GM18870 (cell line): Measurements from ENCODE around the gene RELN.

Experiments used
- ATAC-seq: cut with Tn5 transposase; IDR thresholded peaks from one replicate; pipeline ENCODE4 v1.9.1; 2021; ENCODE audit warnings: moderate library complexity; ENCODE audit not compliant: unreplicated experiment

The RELN gene

DNA sequence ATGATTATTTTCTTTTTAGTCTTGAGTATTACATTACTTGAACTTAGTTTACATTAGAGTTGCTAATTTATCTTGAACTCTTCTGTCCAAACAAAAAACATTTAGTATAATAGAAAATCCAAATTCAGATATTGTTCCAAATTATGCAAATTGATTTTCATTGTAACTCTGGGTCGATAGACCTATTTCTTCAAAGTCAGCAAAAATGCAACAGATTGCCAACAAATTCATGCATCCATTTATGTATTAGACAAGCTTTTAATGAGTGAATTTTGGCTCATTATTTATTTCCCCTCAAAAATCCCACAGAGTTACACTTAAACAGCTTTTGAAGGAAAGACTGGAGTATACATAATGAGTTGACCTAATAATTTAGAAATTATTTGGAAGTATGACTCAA is 240.8 kb downstream of the RELN start:
- ATAC-seq = no peak

DNA sequence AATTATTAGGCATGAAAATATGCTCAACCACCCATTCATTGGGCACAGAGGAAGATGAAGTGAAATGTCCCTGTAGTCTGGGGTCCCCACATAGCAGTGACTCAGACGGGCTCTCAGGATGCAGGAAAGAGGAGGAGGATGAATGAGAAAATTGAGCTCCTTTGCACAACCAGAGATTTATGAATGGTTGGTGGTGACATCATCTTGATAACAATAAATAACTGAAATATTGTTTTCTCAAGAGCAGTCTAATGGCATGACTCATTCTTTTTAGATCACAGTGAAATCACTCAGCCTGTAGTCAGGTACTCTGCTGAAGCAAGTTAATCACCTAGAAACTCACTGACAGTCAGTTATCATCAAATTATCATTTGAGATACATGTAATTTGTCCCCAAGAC is 254.1 kb downstream of the RELN start:
- ATAC-seq = no peak

- no peak for ATAC-seq
These were observed 258.3 kb downstream of the RELN start for GRCh38 chr7:103731169-103731568.

- no peak for ATAC-seq
These were observed 260.4 kb downstream of the RELN start for GRCh38 chr7:103729026-103729425.

DNA sequence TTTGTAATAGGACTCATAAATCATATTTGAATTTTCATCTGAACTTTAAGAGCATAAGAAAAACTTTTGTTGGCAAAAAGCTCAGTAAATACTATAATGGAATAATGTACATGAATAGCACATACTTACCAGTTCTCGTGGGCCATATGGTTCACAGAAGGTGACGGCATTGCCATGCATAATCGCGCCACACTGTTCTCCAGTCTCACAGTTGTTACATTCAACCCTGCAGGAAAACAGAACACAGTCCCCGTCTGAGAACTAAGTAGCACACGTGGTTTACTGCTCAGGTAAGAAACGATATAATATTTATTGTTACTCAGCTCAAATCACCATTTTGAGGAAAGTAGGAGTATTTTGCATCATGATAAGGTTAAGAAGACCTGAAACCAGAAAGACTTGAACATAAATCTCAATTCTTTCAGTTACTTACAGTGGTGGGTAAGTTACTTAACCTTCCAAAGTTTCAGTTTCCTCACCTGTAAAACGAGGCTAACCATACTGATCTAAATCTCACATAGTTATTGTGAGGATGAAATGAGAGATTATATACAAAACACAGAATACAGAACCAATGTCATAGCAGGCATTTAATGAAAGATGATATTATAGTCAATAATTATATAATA is 261.4 kb downstream of the RELN start:
- ATAC-seq = no peak

- ATAC-seq = no peak
These were observed 270.4 kb downstream of the RELN start for GRCh38 chr7:103719070-103719469.

GRCh38 chr7:103718482-103719061 is 270.9 kb downstream of the RELN start:
- ATAC-seq = no peak

DNA sequence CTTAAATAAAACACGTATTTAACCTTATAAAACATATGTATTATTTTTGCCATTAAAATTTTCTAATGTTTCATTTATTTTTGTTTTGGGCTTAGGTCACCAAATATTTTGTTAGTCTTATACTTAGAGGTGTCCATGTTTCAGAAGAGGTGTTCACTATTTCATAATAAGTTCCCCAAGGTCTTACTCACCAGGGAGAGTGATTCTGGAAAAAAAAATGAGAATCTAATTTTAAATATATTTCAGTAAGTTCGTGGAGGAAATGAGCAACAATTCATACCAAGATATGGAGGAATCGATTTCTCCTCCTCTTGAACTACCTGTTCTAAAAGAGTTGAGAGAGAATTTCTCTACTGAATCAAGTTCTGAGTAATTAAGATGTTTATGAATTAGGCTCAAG is 271.9 kb downstream of the RELN start:
- no peak for ATAC-seq

DNA sequence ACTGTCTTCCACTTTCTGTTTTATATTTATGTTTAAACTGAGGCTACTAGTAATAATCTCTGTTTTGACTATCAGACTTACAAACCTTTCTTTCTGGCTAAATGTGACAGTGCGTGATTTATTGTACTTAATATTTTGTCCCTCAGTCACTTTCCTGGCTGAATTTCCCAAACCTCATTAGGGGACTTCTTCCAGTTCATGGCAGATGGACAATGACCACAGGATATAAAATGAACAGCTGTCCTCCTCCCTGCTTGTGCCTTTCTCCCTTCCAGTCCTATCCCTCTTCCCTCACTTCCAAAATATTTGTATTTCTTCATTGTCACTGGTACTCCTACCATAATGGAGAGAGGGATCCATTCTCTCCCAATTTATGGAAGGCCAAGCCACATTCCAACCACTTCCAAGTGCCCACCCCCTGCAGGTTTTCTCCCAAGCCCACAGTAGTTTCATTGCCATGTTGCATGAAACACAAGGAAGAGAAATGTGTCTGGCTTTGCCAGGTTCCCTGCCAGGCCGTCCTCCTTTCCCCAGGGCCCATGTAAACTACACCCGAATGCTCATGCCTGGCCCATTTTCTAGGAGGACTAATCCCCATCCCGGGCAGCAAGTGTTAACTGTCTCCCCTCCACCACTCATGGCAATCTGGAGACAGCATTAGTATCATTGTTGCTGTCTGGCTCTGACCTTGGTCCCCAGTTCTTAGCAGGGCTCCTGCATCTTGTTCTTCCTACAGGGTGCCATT is 273.9 kb downstream of the RELN start:
- ATAC-seq = no peak

- no peak for ATAC-seq
These were observed 275.0 kb downstream of the RELN start for GRCh38 chr7:103714376-103714927.

DNA sequence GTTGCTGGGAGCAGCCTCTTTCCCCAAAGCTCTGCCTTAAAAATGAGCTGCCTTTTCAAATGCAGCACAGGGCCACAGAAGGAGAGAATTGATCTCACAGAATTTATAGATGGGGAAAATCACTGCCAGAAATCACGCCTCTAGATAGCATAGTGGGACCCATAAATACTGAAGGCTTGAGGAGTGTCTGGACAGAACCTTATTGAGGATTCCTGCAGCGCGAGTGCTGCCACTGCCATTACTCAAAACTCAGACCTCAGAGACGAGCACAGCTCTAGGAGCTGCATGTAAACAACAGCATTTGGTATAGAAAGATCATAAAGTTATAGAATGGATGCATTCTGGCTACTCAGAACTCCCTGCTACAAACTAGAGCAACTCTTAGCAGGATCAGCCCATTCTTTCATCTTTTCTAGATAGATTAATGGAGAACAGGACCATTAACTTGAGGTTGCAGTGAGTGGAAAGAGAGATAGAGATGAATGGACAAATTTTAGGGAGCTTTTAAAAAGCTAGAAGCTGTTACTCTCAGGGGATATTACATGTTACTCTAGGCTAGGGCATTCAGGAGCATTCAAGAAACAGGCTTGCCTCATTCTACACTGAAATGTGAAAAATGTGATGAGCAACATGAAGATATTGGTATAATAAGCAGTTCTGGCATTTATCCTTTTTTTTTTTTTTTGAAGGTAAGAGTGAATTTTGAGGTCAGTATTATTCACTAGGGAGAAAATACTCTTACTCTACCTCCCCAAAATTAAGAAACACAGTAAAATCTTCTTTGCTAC is 276.3 kb downstream of the RELN start:
- no peak for ATAC-seq

- no peak for ATAC-seq
These were observed 278.0 kb downstream of the RELN start for GRCh38 chr7:103711413-103711812.

DNA sequence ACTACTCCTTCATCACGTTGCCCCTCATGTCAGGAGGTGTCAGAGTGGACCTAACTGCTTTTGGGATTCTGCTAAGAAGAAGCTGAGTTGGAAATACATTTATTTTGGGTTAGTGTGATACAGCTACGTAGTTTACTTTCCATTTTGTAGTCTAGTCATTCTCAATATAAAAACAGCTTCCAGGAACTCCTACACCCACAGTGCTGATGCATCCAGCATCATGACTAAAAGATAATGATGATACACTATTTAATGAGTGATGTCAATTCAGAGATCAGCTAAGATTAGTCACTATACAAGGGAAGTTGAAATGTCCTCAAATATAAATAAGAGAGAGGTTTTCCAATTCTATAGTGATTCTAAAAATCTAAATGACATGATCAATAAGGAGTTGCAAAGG is 279.2 kb downstream of the RELN start:
- ATAC-seq = no peak

DNA sequence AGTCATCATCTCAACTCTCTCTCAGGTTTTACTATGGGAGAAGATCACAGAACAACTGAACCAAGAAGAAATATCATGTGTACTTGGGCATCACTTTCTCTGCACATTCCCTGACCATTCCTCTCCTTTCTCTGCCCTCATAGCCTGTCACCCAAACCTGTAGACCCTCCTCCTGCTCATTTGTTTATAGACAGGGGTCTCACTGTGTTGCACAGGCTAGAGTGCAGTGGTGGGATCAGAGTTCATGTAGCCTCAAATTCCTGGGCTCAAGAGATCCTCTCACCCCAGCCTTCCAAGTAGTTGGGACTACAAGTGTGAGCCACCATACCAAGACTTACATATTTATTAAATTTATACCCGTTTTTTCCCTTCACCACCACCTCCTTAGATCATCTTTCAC is 282.7 kb downstream of the RELN start:
- ATAC-seq = no peak

GRCh38 chr7:103705542-103705941 is 283.9 kb downstream of the RELN start:
- no peak for ATAC-seq

GRCh38 chr7:103704701-103705100 is 284.8 kb downstream of the RELN start:
- ATAC-seq = no peak

DNA sequence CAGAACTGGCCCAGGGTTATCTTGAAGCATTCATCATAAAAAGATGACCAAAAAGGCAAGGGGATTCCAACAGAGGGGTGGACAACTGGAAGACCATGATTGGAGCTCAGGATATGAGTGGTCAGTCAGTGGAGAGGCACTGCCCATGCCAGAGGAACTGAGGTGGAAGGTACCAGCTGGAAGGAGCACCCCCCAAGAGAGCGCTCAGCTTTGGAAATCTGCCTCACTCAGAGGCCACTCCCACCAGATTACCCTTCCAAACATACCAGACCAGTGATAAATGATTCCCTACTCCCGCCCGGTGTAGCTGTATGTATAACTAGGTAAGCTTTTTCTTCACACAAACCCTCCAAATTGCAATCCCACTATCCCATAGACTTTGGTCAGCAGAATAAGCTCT is 286.5 kb downstream of the RELN start:
- ATAC-seq = no peak

DNA sequence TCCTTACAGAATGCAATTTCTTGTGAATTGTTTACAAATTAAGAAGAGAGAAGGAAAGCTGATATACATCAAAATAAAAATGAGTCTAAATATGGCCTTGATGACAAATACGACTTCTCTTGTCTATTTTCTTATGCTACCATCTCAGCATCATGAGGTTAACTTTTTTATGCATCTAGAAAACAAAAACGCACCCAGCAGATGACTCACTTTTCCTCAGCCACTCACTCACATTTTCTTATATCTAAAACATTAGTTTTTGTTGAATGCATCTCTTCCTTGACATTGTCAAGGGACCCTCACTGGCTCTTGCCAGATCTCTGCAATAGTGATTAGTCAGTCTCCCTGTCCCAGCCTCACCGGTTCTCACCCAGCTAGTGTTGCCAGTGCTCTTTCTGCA is 287.0 kb downstream of the RELN start:
- no peak for ATAC-seq

- no peak for ATAC-seq
These were observed 290.4 kb downstream of the RELN start for GRCh38 chr7:103699032-103699431.

GRCh38 chr7:103698064-103698463 is 291.4 kb downstream of the RELN start:
- no peak for ATAC-seq

DNA sequence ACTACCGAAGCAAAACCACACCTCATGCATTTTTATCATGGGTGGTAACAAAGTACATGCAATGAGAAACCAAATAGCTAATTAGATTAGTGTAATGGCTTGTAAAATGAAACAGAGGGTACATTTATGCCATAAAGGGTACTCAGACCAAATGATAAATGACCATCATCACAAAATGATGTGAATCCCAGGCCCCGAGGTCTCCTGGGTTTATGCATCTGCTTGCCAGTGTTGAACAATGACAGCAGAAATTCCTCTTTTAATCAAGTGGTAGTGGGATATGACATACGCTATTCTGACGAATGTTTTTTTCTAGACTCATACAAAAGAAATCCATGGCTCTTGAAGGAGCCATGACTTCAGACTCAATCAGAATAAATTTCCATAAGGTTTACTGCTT is 293.9 kb downstream of the RELN start:
- no peak for ATAC-seq
